ENCODE data around the gene ACSBG1. TPM values are rescaled to one million over a fixed set of nuclear protein-coding genes. Genes with fewer than 3 reads are reported as not detected.
"Not testable (repeated sequence)": the region's sequence is repeated elsewhere in the genome, so short reads cannot be mapped to it uniquely, and the experiment has no call there.

The ACSBG1 gene
- total RNA-seq, 2 donors from 2014 or later = not detected

DNA sequence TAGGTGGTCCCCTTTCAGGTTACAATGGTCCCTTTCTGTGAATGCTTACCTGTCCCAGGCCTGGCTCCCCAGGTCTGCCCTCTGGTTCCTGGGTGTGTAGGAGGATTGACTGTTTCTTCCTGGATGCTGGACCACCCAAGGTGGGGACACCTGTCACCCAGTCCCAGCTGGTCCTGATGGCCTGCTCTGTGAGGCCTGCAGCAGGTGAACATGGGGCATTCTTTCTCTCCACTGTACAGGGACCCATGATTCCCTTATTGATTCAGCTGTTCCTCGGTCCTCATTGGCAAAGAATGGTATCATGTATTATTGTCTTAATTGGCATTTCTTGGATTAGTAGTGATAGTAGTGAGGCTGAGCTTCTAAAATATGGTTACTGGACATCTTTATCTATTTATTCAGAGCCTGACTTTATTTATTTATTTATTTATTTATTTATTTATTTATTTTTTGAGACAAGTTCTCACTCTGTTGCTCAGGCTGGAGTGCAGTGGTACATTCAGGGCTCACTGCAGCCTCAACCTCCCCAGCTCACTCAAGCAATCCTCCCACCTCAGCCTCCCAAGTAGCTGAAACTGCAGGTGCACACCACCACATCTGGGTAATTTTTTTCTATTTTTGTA is 21.2 kb upstream of the ACSBG1 start:
- no peak for DNase-seq (ENCODE audit: low spot score)
- no peak overlapping the region for H3K4me3 ChIP-seq
- no peak for ATAC-seq (ENCODE audit: insufficient number of reproducible peaks, low FRiP score, low read depth)
- no peak overlapping the region for H3K27ac ChIP-seq
- no peaks in the 10 kb centered on the region for H3K36me3 ChIP-seq
- H3K9me3 ChIP-seq = no peaks in the 10 kb centered on the region
- H3K27me3 ChIP-seq (replicated peaks; ENCODE audit: insufficient read depth) = no peaks in the 10 kb centered on the region
- no peaks in the 10 kb centered on the region for H3K4me1 ChIP-seq (ENCODE audit: control insufficient read depth in 1 of 2, low read depth in 2 of 2)
- no peak for TF ChIP-seq CTCF (IDR thresholded peaks at IDR 0.05)

DNA sequence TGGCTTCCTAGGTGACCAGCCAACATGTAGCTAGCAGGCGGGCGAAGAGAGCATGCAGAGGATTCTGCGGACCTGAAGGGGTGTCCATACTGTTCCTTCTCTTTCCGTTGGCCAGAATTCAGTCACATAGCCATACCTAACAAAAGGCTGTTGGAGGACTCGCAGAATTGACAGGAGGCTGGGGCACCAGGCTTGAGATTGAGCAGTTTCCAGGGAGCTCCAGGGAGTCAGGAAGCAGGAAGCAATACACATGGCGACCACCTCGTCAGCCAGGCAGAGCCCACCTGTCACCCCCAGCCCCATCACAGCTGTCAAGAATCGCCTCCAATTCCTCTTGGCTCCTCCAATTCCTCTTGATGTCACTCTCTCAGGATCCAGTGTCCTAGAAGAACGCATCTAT is 16.8 kb upstream of the ACSBG1 start:
- no peaks in the 10 kb centered on the region for H3K9me3 ChIP-seq
- ATAC-seq (ENCODE audit: insufficient number of reproducible peaks, low FRiP score, low read depth) (no peak), DNase-seq (ENCODE audit: low spot score) (no peak)
- H3K27ac ChIP-seq = no peak overlapping the region
- H3K27me3 ChIP-seq (replicated peaks; ENCODE audit: insufficient read depth) = no peaks in the 10 kb centered on the region
- H3K36me3 ChIP-seq = no peaks in the 10 kb centered on the region
- H3K4me3 ChIP-seq = no peak overlapping the region
- no peak for TF ChIP-seq CTCF (IDR thresholded peaks at IDR 0.05)
- H3K4me1 ChIP-seq (ENCODE audit: control insufficient read depth in 1 of 2, low read depth in 2 of 2) = no peaks in the 10 kb centered on the region

DNA sequence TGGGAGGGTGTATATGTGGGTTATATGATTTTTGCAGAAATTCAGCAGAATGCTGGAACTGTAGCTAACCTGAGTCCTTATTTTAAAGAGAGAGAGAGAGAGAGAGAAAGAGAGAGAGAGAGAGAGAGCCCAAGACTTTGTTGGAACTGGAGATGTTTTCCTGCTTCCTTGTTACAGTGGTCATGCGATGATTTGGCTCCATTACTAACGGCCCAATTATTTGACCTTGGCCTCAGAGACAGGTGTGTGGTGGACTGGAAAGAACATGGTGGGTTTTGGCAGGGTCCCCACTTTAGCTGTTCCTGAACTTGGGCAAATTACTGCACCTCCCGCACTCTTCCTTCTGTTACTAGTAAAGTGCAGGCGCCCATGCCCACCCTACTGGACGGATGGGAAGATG is 14.8 kb upstream of the ACSBG1 start:
- Histone ChIP-seq H3K27ac (no peak overlapping the region), H3K27me3 (replicated peaks; ENCODE audit: insufficient read depth) (no peaks in the 10 kb centered on the region), H3K4me3 (no peak overlapping the region), H3K36me3 (no peaks in the 10 kb centered on the region), H3K4me1 (ENCODE audit: control insufficient read depth in 1 of 2, low read depth in 2 of 2) (no peaks in the 10 kb centered on the region), H3K9me3 (no peaks in the 10 kb centered on the region)
- ATAC-seq (ENCODE audit: insufficient number of reproducible peaks, low FRiP score, low read depth) (no peak), DNase-seq (ENCODE audit: low spot score) (no peak)
- no peak for TF ChIP-seq CTCF (IDR thresholded peaks at IDR 0.05)

DNA sequence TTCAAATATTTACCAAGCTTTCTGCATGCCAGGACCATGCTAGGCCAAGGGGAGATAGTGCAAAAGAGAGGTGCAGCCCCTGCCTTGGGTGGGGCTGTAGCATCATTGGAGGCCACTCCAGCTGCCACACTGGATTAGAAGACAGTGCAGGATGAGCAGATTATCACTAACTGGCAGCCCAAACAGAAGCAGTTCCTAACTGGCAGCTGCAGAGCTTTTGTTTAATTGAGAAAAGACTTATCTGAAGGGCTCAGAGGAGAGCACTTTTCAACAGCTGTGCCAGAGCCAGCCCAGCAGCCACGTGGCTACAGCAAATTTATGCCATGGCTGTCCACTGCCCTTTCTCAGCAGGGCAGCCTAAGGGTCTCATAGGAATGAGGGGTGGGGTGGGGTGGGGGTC is 13.5 kb upstream of the ACSBG1 start:
- H3K36me3 ChIP-seq = no peaks in the 10 kb centered on the region

GRCh38 chr15:78245976-78246620 is 11.7 kb upstream of the ACSBG1 start:
- not testable (repeated sequence) for ATAC-seq (ENCODE audit: insufficient number of reproducible peaks, low FRiP score, low read depth); H3K27me3 ChIP-seq (replicated peaks; ENCODE audit: insufficient read depth); H3K4me1 ChIP-seq (ENCODE audit: control insufficient read depth in 1 of 2, low read depth in 2 of 2); DNase-seq (ENCODE audit: low spot score); H3K27ac ChIP-seq; H3K4me3 ChIP-seq; H3K36me3 ChIP-seq; H3K9me3 ChIP-seq

More for the DNA sequence above, 13.5 kb upstream of the ACSBG1 start:
- H3K4me3 ChIP-seq = no peak overlapping the region
- ATAC-seq (ENCODE audit: insufficient number of reproducible peaks, low FRiP score, low read depth) (no peak), DNase-seq (ENCODE audit: low spot score) (no peak)
- no peaks in the 10 kb centered on the region for H3K4me1 ChIP-seq (ENCODE audit: control insufficient read depth in 1 of 2, low read depth in 2 of 2)
- H3K9me3 ChIP-seq = no peaks in the 10 kb centered on the region
- TF ChIP-seq CTCF (IDR thresholded peaks at IDR 0.05) = no peak
- H3K27ac ChIP-seq = no peak overlapping the region
- H3K27me3 ChIP-seq (replicated peaks; ENCODE audit: insufficient read depth) = no peaks in the 10 kb centered on the region

GRCh38 chr15:78245392-78245791 is 11.0 kb upstream of the ACSBG1 start:
- not testable (repeated sequence) for H3K36me3 ChIP-seq; H3K4me1 ChIP-seq (ENCODE audit: control insufficient read depth in 1 of 2, low read depth in 2 of 2); H3K27me3 ChIP-seq (replicated peaks; ENCODE audit: insufficient read depth); H3K27ac ChIP-seq; DNase-seq (ENCODE audit: low spot score); H3K9me3 ChIP-seq; H3K4me3 ChIP-seq; ATAC-seq (ENCODE audit: insufficient number of reproducible peaks, low FRiP score, low read depth)

All from thoracic aorta (tissue), 2 donors.